Astrocyte (in vitro differentiated cells and primary cell): Measurements from ENCODE around the gene AGPAT3. TPM values are rescaled to one million over a fixed set of nuclear protein-coding genes. Genes with fewer than 3 reads are reported as not detected.
A peak's percentile ranks its signal among the peaks of the same experiment; 100 is the strongest.

Experiments used
- DNase-seq: peaks from one replicate; pipeline ENCODE4 v3.0.0-alpha.2; 2010; ENCODE audit warnings: low read depth
- FAIRE-seq: peaks from 2 replicates; lab custom pipeline; 2011; peaks lifted over from hg19 to GRCh38; lab: Jason Lieb, UNC
- H2AFZ ChIP-seq: 2 replicates; pipeline ENCODE4 v1.6.0; 2012; ENCODE audit warnings: low read depth, low read length, inconsistent platforms
- H3K27ac ChIP-seq: 2 replicates; pipeline ENCODE4 v1.5.1; 2011; ENCODE audit warnings: low read depth, low read length, inconsistent platforms
- H3K27me3 ChIP-seq: 2 replicates; pipeline ENCODE4 v1.6.0; 2011; ENCODE audit warnings: low read length, inconsistent platforms; ENCODE audit not compliant: insufficient read depth
- H3K36me3 ChIP-seq: 2 replicates; pipeline ENCODE4 v1.5.1; 2011; ENCODE audit warnings: low read length, inconsistent platforms; ENCODE audit not compliant: insufficient read depth
- H3K4me1 ChIP-seq: 2 replicates; pipeline ENCODE4 v1.5.1; 2011; ENCODE audit warnings: low read length, inconsistent platforms; ENCODE audit not compliant: insufficient read depth
- H3K4me2 ChIP-seq: 2 replicates; pipeline ENCODE4 v1.6.0; 2012; ENCODE audit warnings: low read length, inconsistent platforms
- H3K4me3 ChIP-seq: 2 replicates; pipeline ENCODE4 v1.5.1; 2011; ENCODE audit warnings: low read depth, mild to moderate bottlenecking, low read length, inconsistent platforms; ENCODE audit not compliant: insufficient read depth
- H3K79me2 ChIP-seq: 2 replicates; pipeline ENCODE4 v1.6.0; 2012; ENCODE audit warnings: mild to moderate bottlenecking, low read length, inconsistent platforms; ENCODE audit not compliant: insufficient read depth
- H3K9ac ChIP-seq: 2 replicates; pipeline ENCODE4 v1.6.0; 2012; ENCODE audit warnings: mild to moderate bottlenecking, low read length, inconsistent platforms
- H3K9me3 ChIP-seq: 2 replicates; pipeline ENCODE4 v1.5.1; 2012; ENCODE audit warnings: low read depth, mild to moderate bottlenecking, low read length, inconsistent platforms; ENCODE audit not compliant: insufficient read depth
- H4K20me1 ChIP-seq: 2 replicates; pipeline ENCODE4 v1.6.0; 2012; ENCODE audit warnings: low read length, inconsistent platforms; ENCODE audit not compliant: insufficient read depth
- H3K27ac Mint-ChIP-seq: one replicate; pipeline ENCODE4 v1.8.0; 2021; ENCODE audit warnings: mild to moderate bottlenecking, mixed read lengths; ENCODE audit not compliant: unreplicated experiment
- H3K27me3 Mint-ChIP-seq: one replicate; pipeline ENCODE4 v1.8.0; 2021; ENCODE audit warnings: low read depth, mixed read lengths; ENCODE audit not compliant: unreplicated experiment
- H3K36me3 Mint-ChIP-seq: one replicate; pipeline ENCODE4 v1.8.0; 2021; ENCODE audit warnings: low read depth, mixed read lengths; ENCODE audit not compliant: unreplicated experiment
- H3K4me1 Mint-ChIP-seq: one replicate; pipeline ENCODE4 v1.8.0; 2021; ENCODE audit warnings: low read depth, mixed read lengths; ENCODE audit not compliant: unreplicated experiment
- H3K4me3 Mint-ChIP-seq: one replicate; pipeline ENCODE4 v1.8.0; 2021; ENCODE audit warnings: mild to moderate bottlenecking, moderate library complexity, mixed read lengths; ENCODE audit not compliant: unreplicated experiment
- H3K9me3 Mint-ChIP-seq: one replicate; pipeline ENCODE4 v1.8.0; 2021; ENCODE audit warnings: mild to moderate bottlenecking, mixed read lengths; ENCODE audit not compliant: unreplicated experiment
- CTCF ChIP-seq: IDR thresholded peaks from 2 replicates; pipeline ENCODE4 v1.5.1; 2011; ENCODE audit warnings: low read depth, mild to moderate bottlenecking, inconsistent platforms, low read length, moderate library complexity; ENCODE audit not compliant: insufficient read depth
- EZH2 ChIP-seq: IDR thresholded peaks from 2 replicates; pipeline ENCODE4 v1.6.1; 2012; ENCODE audit warnings: mild to moderate bottlenecking, low read length, inconsistent platforms; ENCODE audit not compliant: insufficient read depth
- total RNA-seq: library from RNA; stranded (reverse); gene quantifications from 2 replicates; pipeline ENCODE4 v1.2.1, GENCODE V29; 2021

Gene AGPAT3
- total RNA-seq, 1 donor from 2014 or later, result 34.7 TPM

DNA sequence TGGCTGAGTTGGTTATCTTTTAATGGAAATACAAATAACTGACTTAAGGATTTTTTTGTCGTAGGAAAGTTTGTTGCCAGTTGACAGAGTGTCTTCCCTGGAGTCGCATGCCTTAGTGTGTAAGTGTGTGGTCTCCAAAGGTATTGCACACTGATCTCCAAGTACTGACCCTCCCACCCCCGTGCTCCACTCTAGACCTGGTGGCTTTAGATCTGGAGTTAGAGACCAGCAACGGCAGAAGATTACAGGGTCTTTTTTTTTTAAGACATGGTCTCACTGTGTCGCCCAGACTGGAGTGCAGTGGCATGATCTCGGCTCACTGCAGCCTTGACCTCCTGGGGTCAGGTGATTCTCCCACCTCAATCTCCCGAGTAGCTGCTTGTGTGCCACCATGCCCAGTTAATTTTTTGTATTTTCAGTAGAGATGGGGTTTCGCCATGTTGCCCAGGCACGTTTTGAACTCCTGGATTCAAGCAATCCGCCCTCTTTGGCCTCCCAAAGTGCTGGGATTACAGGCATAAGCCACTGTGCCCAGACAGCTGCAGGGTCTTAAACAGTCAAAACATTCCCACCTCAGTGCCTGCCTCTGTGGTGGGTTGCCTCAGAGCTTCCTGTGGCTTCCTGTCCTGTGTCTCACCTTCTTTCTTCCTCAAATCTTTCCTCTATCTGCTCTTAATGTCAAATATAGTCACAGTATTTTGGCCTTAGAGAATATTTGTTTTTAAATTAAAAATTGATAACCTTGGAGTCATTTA is 154.0 kb downstream of the AGPAT3 start:
- Histone ChIP-seq H3K27me3 (no peaks in the 10 kb centered on the region), H3K9me3 (no peaks in the 10 kb centered on the region), H2AFZ (no peak overlapping the region), H3K4me3 (no peak overlapping the region), H3K9ac (no peak overlapping the region), H3K27ac (no peak overlapping the region), H3K79me2 (peaks cover 98% of the 10 kb centered on the region), H3K4me1 (no peaks in the 10 kb centered on the region), H4K20me1 (peaks cover 88% of the 10 kb centered on the region), H3K36me3 (no peaks in the 10 kb centered on the region), H3K4me2 (no peak overlapping the region)
- no peak for TF ChIP-seq EZH2
- no peak for TF ChIP-seq CTCF
- H3K27me3 Mint-ChIP-seq, result no peaks in the 10 kb centered on the region
- no peak overlapping the region for H3K4me3 Mint-ChIP-seq
- DNase-seq (no peak), FAIRE-seq (no peak)
- no peaks in the 10 kb centered on the region for H3K9me3 Mint-ChIP-seq
- peaks cover 3% of the 10 kb centered on the region for H3K36me3 Mint-ChIP-seq
- peaks cover 33% of the 10 kb centered on the region for H3K4me1 Mint-ChIP-seq
- peak overlapping the region; percentile 41 for H3K27ac Mint-ChIP-seq

- no peaks in the 10 kb centered on the region for H3K9me3 ChIP-seq
- Mint-ChIP-seq H3K36me3 (peaks cover 3% of the 10 kb centered on the region), H3K4me3 (no peak overlapping the region), H3K9me3 (no peaks in the 10 kb centered on the region), H3K27me3 (no peaks in the 10 kb centered on the region), H3K4me1 (peaks cover 32% of the 10 kb centered on the region), H3K27ac (peak overlapping the region; percentile 41)
- H3K4me1 ChIP-seq, result no peaks in the 10 kb centered on the region
- peaks cover 87% of the 10 kb centered on the region for H4K20me1 ChIP-seq
- FAIRE-seq (no peak), DNase-seq (no peak)
- no peaks in the 10 kb centered on the region for H3K27me3 ChIP-seq
- H3K9ac ChIP-seq, result no peak overlapping the region
- no peak overlapping the region for H3K4me2 ChIP-seq
- no peaks in the 10 kb centered on the region for H3K36me3 ChIP-seq
- TF ChIP-seq CTCF (no peak), EZH2 (no peak)
- H3K27ac ChIP-seq, result no peak overlapping the region
- H3K4me3 ChIP-seq, result no peak overlapping the region
- no peak overlapping the region for H2AFZ ChIP-seq
- peaks cover 98% of the 10 kb centered on the region for H3K79me2 ChIP-seq
Measured at GRCh38 chr21:44019568-44019958, 154.5 kb downstream of the AGPAT3 start.

- Histone ChIP-seq H3K4me3 (no peak overlapping the region), H3K27ac (no peak overlapping the region), H3K4me1 (peaks cover 10% of the 10 kb centered on the region), H3K36me3 (no peaks in the 10 kb centered on the region), H3K4me2 (no peak overlapping the region), H2AFZ (no peak overlapping the region), H4K20me1 (peaks cover 90% of the 10 kb centered on the region), H3K27me3 (no peaks in the 10 kb centered on the region), H3K9me3 (no peaks in the 10 kb centered on the region), H3K79me2 (peaks cover 98% of the 10 kb centered on the region), H3K9ac (no peak overlapping the region)
- peaks cover 3% of the 10 kb centered on the region for H3K36me3 Mint-ChIP-seq
- no peaks in the 10 kb centered on the region for H3K27me3 Mint-ChIP-seq
- DNase-seq (no peak), FAIRE-seq (no peak)
- no peak overlapping the region for H3K4me3 Mint-ChIP-seq
- H3K9me3 Mint-ChIP-seq, result no peaks in the 10 kb centered on the region
- TF ChIP-seq CTCF (no peak), EZH2 (no peak)
- H3K27ac Mint-ChIP-seq, result no peak overlapping the region
- peaks cover 33% of the 10 kb centered on the region for H3K4me1 Mint-ChIP-seq
Measured at GRCh38 chr21:44020551-44020950, 155.5 kb downstream of the AGPAT3 start.
